ENCODE data around the gene HHEX. TPM values are rescaled to one million over a fixed set of nuclear protein-coding genes. Genes with fewer than 3 reads are reported as not detected.

HHEX gene
- total RNA-seq, 1 experiment from 2014 or later, result 2.2 TPM

- no TSS peak for BruUV-seq (replicated peaks)
- no peak overlapping the region for H2AFZ ChIP-seq (ENCODE audit: low read length)
- CTCF ChIA-PET, result interaction anchor here (0.6 kb wide), 1 partner anchor 153 kb away, joined by 3 read pairs; no protein-coding TSS in a partner anchor
- H3K9ac ChIP-seq (ENCODE audit: low read length), result no peak overlapping the region
- POLR2A ChIA-PET (ENCODE audit: unreplicated experiment), result no interaction called here
- no peaks in the 10 kb centered on the region for H4K20me1 ChIP-seq (ENCODE audit: low read length)
- H3K4me1 ChIP-seq (ENCODE audit: insufficient read depth, low read length), result no peaks in the 10 kb centered on the region
- H3K4me3 ChIP-seq (ENCODE audit: low read length), result no peak overlapping the region
- H3K9me2 ChIP-seq (replicated peaks; ENCODE audit: low read length), result no peaks in the 10 kb centered on the region
- no peaks in the 10 kb centered on the region for H3K36me3 ChIP-seq (ENCODE audit: low read depth, low read length)
- intact Hi-C loops (cut with micrococcal nuclease), result no loop called here
- no peak for DNase-seq
- no peaks in the 10 kb centered on the region for H3K27me3 ChIP-seq (ENCODE audit: low read length)
- no peak overlapping the region for H3K27ac ChIP-seq (ENCODE audit: low read length)
- no peak overlapping the region for H3K4me2 ChIP-seq (ENCODE audit: low read length)
- no peaks in the 10 kb centered on the region for H3K9me3 ChIP-seq (ENCODE audit: low read length)
- no peak for TF ChIP-seq CTCF (conservative IDR thresholded peaks at IDR 0.05; ENCODE audit: low read depth, low read length)
- no peak for TF ChIP-seq EZH2 (IDR thresholded peaks at IDR 0.05; ENCODE audit: low read length, unreplicated experiment)
- TF ChIP-seq EZH2phosphoT487 (IDR thresholded peaks at IDR 0.05; ENCODE audit: borderline replicate concordance, low read length), result no peak
- H3K79me2 ChIP-seq (ENCODE audit: low read length), result no peaks in the 10 kb centered on the region
- no peaks in the 10 kb centered on the region for H3F3A ChIP-seq (ENCODE audit: low read length, unreplicated experiment)
- ATAC-seq, result no peak
Measured at GRCh38 chr10:92727141-92727540, 37.4 kb downstream of the HHEX start.

DNA sequence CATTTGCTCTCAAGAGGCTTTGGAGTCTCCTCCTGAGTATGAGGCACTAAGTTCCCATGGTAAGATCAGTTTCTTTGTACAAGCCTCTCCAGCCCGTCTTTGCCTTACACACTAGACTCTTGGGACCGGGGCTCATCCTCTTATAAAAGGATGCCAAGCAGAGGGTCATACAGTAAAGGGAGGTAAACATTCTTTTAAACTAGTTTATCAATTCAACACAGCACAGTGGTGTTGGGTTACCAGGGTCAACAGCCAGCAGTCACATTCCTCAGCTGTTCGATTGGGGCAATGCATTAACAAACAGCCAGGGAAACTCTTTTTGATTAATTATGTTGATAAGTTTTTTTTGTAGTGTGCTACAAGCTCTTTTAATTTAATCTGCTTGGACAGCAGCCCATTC is 37.8 kb downstream of the HHEX start:
- H3K9me2 ChIP-seq (replicated peaks; ENCODE audit: low read length), result no peaks in the 10 kb centered on the region
- ChIA-PET CTCF (interaction anchor here (0.6 kb wide), 1 partner anchor 153 kb away, joined by 3 read pairs; no protein-coding TSS in a partner anchor), POLR2A (ENCODE audit: unreplicated experiment) (no interaction called here)
- H3K4me1 ChIP-seq (ENCODE audit: insufficient read depth, low read length), result no peaks in the 10 kb centered on the region
- H2AFZ ChIP-seq (ENCODE audit: low read length), result no peak overlapping the region
- no peaks in the 10 kb centered on the region for H3F3A ChIP-seq (ENCODE audit: low read length, unreplicated experiment)
- no TSS peak for BruUV-seq (replicated peaks)
- no peak for DNase-seq
- no peak overlapping the region for H3K27ac ChIP-seq (ENCODE audit: low read length)
- TF ChIP-seq EZH2phosphoT487 (IDR thresholded peaks at IDR 0.05; ENCODE audit: borderline replicate concordance, low read length), result no peak
- TF ChIP-seq CTCF (conservative IDR thresholded peaks at IDR 0.05; ENCODE audit: low read depth, low read length), result no peak
- no peak for TF ChIP-seq EZH2 (IDR thresholded peaks at IDR 0.05; ENCODE audit: low read length, unreplicated experiment)
- no peak overlapping the region for H3K9ac ChIP-seq (ENCODE audit: low read length)
- no peaks in the 10 kb centered on the region for H4K20me1 ChIP-seq (ENCODE audit: low read length)
- no peaks in the 10 kb centered on the region for H3K36me3 ChIP-seq (ENCODE audit: low read depth, low read length)
- H3K4me2 ChIP-seq (ENCODE audit: low read length), result no peak overlapping the region
- no peaks in the 10 kb centered on the region for H3K9me3 ChIP-seq (ENCODE audit: low read length)
- no peak overlapping the region for H3K4me3 ChIP-seq (ENCODE audit: low read length)
- H3K27me3 ChIP-seq (ENCODE audit: low read length), result no peaks in the 10 kb centered on the region
- intact Hi-C loops (cut with micrococcal nuclease), result no loop called here
- no peaks in the 10 kb centered on the region for H3K79me2 ChIP-seq (ENCODE audit: low read length)
- no peak for ATAC-seq

DNA sequence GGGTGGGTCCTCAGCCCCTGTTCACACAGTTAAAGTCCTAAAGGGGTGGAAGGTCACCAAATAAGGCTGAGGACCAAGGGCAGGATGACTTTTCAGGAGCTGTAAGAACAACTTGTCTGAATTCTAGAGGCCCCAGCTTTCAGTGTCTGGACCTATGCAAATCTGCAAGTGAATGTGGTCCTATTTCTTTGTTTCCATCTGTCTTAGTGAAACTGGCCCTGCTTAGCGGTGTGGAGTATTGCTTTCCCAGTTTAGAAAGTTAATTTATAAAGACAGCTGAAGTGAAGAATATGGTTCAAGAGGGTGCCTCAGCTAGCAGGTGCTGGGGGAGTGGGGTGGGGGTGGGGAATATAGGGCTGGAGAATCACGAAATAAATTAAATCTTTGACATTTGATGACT is 40.1 kb downstream of the HHEX start:
- intact Hi-C loops (cut with micrococcal nuclease), result no loop called here
- H3K9ac ChIP-seq (ENCODE audit: low read length), result no peak overlapping the region
- ChIA-PET POLR2A (ENCODE audit: unreplicated experiment) (no interaction called here), CTCF (no interaction called here)
- no peaks in the 10 kb centered on the region for H3K36me3 ChIP-seq (ENCODE audit: low read depth, low read length)
- H3K79me2 ChIP-seq (ENCODE audit: low read length), result no peaks in the 10 kb centered on the region
- no peaks in the 10 kb centered on the region for H3K27me3 ChIP-seq (ENCODE audit: low read length)
- H3K9me2 ChIP-seq (replicated peaks; ENCODE audit: low read length), result no peaks in the 10 kb centered on the region
- H4K20me1 ChIP-seq (ENCODE audit: low read length), result no peaks in the 10 kb centered on the region
- ATAC-seq (no peak), DNase-seq (no peak)
- H3K4me2 ChIP-seq (ENCODE audit: low read length), result no peak overlapping the region
- no peak overlapping the region for H2AFZ ChIP-seq (ENCODE audit: low read length)
- H3K4me3 ChIP-seq (ENCODE audit: low read length), result no peak overlapping the region
- H3F3A ChIP-seq (ENCODE audit: low read length, unreplicated experiment), result no peaks in the 10 kb centered on the region
- no peaks in the 10 kb centered on the region for H3K9me3 ChIP-seq (ENCODE audit: low read length)
- TF ChIP-seq CTCF (conservative IDR thresholded peaks at IDR 0.05; ENCODE audit: low read depth, low read length) (no peak), EZH2phosphoT487 (IDR thresholded peaks at IDR 0.05; ENCODE audit: borderline replicate concordance, low read length) (no peak)
- no peaks in the 10 kb centered on the region for H3K4me1 ChIP-seq (ENCODE audit: insufficient read depth, low read length)
- H3K27ac ChIP-seq (ENCODE audit: low read length), result no peak overlapping the region
- no TSS peak for BruUV-seq (replicated peaks)

Data from PC-3 (cell line).